K562 (cell line): ENCODE data around the gene SPDYE6.

Source experiments
- CTCF ChIP-seq, 3 experiments: IDR thresholded peaks in 2 of 3; conservative IDR thresholded peaks in 1 of 3; 2 replicates each; pipeline ENCODE4 v1.5.1; 2011 to 2012; ENCODE audit warnings: low read length in 3 of 3, mild to moderate bottlenecking in 3 of 3, control low read depth in 2 of 3, improper control_type of control experiment in 1 of 3, inconsistent platforms in 1 of 3, low read depth in 1 of 3, mixed read lengths in 1 of 3, moderate library complexity in 1 of 3; ENCODE audit not compliant: insufficient read depth in 2 of 3
- HDGF ChIP-seq: fragments of 450-650 bp; IDR thresholded peaks from 2 replicates; pipeline ENCODE4 v1.6.1; 2016
- TRIM28 ChIP-seq: fragments of 450-650 bp; IDR thresholded peaks from 2 replicates; pipeline ENCODE4 v1.6.1; 2017
- ZNF354B ChIP-seq: fragments of 250-450 bp; sonication (Bioruptor Pico); IDR thresholded peaks from 2 replicates; pipeline ENCODE4 v1.4.0; 2020

- no peak for TF ChIP-seq CTCF (IDR thresholded peaks at IDR 0.05 in 2 of 3, conservative IDR thresholded peaks at IDR 0.05 in 1 of 3; ENCODE audit: insufficient read depth in 2 of 3, low read depth in 1 of 3, low read length in 3 of 3)
- TF ChIP-seq ZNF354B = no peak
- TF ChIP-seq HDGF = no peak
- TF ChIP-seq TRIM28 = no peak
Observed at GRCh38 chr7:102400360-102400759, 44.1 kb upstream of the SPDYE6 start.
